Fibroblast of mammary gland (primary cell): Measurements from ENCODE around the gene DLG2.

Experiments used
- DNase-seq: peaks from one replicate; pipeline ENCODE4 v3.0.0-alpha.2; 2010; ENCODE audit warnings: low read depth
- H3K4me3 ChIP-seq: 2 replicates; pipeline ENCODE4 v1.5.1; 2011; ENCODE audit warnings: low read depth, mild to moderate bottlenecking, low read length, moderate library complexity; ENCODE audit not compliant: control insufficient read depth
- TF ChIP-seq, protein P1 (sequence below): conservative IDR thresholded peaks from 2 replicates; pipeline ENCODE4 v1.5.1; 2011; ENCODE audit warnings: low read depth, low read length, inconsistent platforms; ENCODE audit not compliant: control insufficient read depth, insufficient read depth

DLG2 gene

DNA sequence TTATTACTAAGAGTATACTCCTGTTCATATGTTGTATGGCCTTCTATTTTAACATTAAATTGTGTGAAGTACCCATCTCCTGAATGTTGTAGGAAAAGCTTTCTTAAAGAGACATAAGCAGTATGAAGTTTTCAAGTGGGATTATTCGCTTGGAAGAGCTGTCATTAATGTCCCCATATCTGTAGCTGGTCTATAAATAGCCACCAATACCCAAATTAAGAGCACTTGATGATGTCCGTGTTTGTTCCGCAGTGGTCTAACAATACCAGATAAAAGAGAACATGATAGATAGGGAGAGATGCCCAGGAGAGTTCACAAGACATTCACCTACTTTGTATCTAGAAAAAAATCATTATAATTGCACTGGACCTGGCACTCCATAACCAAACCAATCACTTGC lies 527.6 kb downstream of the DLG2 start:
- DNase-seq: no peak
- TF ChIP-seq, protein P1, sequence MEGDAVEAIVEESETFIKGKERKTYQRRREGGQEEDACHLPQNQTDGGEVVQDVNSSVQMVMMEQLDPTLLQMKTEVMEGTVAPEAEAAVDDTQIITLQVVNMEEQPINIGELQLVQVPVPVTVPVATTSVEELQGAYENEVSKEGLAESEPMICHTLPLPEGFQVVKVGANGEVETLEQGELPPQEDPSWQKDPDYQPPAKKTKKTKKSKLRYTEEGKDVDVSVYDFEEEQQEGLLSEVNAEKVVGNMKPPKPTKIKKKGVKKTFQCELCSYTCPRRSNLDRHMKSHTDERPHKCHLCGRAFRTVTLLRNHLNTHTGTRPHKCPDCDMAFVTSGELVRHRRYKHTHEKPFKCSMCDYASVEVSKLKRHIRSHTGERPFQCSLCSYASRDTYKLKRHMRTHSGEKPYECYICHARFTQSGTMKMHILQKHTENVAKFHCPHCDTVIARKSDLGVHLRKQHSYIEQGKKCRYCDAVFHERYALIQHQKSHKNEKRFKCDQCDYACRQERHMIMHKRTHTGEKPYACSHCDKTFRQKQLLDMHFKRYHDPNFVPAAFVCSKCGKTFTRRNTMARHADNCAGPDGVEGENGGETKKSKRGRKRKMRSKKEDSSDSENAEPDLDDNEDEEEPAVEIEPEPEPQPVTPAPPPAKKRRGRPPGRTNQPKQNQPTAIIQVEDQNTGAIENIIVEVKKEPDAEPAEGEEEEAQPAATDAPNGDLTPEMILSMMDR: no peak

DNA sequence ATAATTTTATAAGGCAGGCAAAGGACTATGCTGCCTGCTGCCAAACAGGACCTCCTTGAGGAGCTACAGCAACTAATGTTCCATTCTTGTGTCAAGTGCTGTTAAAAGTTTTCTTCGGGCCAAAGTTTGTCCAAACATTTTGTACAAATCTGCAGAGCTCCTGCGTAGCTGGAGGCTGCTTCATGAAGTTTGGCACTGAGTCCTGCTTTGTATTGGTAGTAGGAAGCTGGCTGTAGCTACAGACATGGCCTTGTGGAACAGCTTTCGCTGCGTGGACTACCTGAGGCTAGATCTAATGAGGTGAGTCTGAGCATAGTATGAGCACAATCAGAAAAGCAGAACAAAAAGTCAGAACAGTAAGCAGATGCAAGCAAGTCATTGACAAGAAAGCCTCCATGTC lies 528.1 kb downstream of the DLG2 start:
- TF ChIP-seq, protein P1: no peak
- no peak for DNase-seq
- H3K4me3 ChIP-seq: no peak overlapping the region

More for the DNA sequence above, 527.6 kb downstream of the DLG2 start:
- no peak overlapping the region for H3K4me3 ChIP-seq

DNA sequence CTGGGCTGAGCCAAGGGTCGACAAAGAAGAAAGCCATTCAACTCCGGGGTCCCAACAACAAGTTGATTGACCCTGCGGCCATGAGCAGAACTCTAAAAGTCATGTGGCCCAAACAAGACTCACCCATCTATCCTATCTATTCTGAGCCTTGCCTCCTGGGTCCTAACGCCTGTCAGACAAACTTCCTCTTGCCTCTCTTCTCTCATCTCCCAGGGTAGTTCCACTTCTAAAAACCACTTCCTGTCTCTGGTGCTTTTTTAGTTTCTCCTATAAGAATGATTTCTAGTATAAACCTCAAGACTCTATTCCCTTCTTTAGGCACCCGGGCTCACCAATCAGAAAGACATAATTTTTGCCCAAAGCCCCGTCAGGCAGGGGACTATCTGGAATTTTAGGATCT lies 530.2 kb downstream of the DLG2 start:
- DNase-seq: no peak
- H3K4me3 ChIP-seq: no peak overlapping the region
- TF ChIP-seq, protein P1: no peak

DNA sequence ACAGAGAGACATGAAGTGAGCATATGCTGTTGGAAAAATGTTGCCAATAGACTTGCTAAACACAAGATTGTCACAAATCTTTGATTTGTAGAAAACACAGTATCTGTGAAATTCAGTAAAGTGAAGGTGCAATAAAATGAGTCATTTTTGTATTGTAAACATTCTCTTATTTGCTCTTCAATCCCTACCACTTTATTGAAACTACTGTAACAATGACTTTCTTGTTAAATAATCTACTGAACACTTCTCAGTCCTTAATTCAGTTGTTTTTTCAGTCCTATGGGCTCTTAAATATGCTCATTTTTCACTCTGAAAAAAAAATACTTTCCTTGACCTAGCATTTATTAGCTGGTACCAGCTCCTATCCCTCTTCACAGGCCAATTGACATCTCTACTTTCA lies 531.9 kb downstream of the DLG2 start:
- TF ChIP-seq, protein P1: no peak
- H3K4me3 ChIP-seq: no peak overlapping the region
- DNase-seq: no peak

DNA sequence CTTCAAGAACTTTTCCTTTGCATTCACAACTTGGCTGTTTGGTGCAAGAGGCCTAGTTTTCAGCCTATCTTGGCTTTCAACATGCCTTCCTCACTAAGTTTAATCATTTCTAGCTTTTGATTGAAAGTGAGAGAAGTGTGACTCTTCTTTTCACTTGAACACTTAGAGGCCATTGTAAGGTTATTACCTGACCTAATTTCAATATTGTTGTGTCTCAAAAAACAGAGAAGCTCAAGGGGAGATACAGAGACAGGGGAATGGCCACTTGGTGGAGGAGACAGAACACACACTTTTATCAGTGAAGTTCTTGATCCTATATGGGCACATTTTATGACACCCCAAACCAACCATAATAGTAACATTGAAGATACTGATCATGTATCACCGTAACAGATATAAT lies 532.3 kb downstream of the DLG2 start:
- no peak for DNase-seq
- TF ChIP-seq, protein P1: no peak
- no peak overlapping the region for H3K4me3 ChIP-seq

DNA sequence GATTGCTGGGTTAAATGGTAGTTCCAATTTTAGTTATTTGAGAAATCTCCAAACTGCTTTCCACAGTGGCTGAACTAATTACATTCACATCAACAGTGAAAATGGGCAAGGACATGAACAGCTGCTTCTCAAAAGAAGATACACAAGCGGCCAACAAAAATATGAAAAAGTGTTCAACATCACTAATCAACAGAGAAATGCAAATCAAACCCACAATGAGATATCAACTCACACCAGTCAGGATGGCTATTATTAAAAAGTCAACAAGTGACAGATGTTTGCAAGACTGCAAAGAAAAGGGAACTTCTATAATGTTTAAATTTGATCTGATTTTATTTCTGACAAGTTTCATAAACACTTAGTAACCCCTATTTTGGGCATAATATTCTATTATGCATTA lies 537.5 kb downstream of the DLG2 start:
- DNase-seq: no peak
- H3K4me3 ChIP-seq: no peak overlapping the region
- TF ChIP-seq, protein P1: no peak

DNA sequence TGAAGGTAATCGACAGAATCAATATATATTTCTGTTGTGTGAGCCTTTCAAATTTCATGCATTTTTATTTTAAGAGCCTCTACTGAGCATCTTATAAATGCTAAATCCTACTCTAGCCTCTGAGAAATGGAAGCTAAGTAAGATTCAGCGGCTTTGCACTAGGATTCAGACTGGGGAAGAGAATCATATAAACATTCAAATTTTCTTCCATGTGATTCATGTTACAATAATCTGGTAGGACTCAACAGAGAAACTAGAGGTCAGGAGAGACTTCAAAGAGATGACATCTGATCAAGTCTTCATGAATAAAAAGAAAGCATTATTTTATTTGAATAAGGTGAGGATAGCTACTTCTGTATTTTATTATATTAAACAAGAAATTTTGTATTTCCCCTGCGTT lies 538.9 kb downstream of the DLG2 start:
- no peak overlapping the region for H3K4me3 ChIP-seq
- DNase-seq: peak; percentile 5
- TF ChIP-seq, protein P1: no peak
